DOHH2 (cell line): ENCODE data around the gene MAPK11.

Experiments used
- CTCF ChIP-seq: fragments of 200-600 bp; sonication (generic); IDR thresholded peaks from one replicate; pipeline ENCODE4 v1.5.1; 2014; ENCODE audit warnings: antibody characterized with exemption, mild to moderate bottlenecking, low read depth, low read length; ENCODE audit not compliant: poor library complexity, severe bottlenecking
- EZH2phosphoT487 ChIP-seq: fragments of 200-600 bp; sonication (generic); IDR thresholded peaks from 2 replicates; pipeline ENCODE4 v1.6.1; 2017; ENCODE audit warnings: borderline replicate concordance, mild to moderate bottlenecking, antibody characterized with exemption, low read length, moderate library complexity, mixed read lengths

- TF ChIP-seq CTCF: no peak
- TF ChIP-seq EZH2phosphoT487: no peak
Observed at GRCh38 chr22:50278956-50279619, 8.9 kb upstream of the MAPK11 start.
